ENCODE data around the gene PSMA5. TPM values are rescaled to one million over a fixed set of nuclear protein-coding genes. Genes with fewer than 3 reads are reported as not detected.

Gene PSMA5
- polyA plus RNA-seq, 1 donor from 2014 or later: 99.8 TPM

DNA sequence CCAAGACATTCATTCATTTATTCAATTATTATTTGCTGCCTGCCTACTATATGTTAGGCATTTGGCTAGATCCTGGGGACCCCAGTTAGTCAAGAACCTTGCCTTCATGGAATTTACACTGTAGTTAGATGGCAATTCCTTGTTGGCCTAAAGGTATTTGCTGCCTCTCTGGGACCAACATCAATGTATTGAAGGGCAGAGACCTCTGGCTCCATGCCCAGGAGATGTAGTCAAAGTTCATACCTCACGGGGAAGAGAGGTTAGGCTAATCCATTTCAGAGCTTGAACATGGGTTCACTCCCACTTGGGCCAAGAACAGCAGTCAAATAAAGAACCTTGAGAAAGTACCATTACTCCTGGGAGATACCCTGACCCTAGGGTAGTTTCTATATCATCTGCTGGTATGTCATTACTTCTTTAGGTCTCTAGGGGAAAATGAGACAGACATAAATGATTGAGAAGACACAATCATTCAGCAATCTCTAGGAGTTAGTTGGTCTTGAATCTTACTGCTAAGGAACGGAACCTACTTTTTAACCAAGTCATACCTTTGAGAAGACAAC is 60.5 kb downstream of the PSMA5 start:
- no peak overlapping the region for H3K4me2 ChIP-seq (ENCODE audit: low read length)
- no peaks in the 10 kb centered on the region for H3K79me2 ChIP-seq (replicated peaks; ENCODE audit: insufficient read depth, low read length)
- H3K9ac ChIP-seq (ENCODE audit: low read length): no peak overlapping the region
- TF ChIP-seq POLR2AphosphoS5 (IDR thresholded peaks at IDR 0.05) (no peak), SMC3 (conservative IDR thresholded peaks at IDR 0.05; ENCODE audit: poor library complexity) (no peak), MXI1 (conservative IDR thresholded peaks at IDR 0.05; ENCODE audit: poor library complexity, severe bottlenecking) (no peak), REST (IDR thresholded peaks at IDR 0.05; ENCODE audit: borderline replicate concordance) (no peak), EP300 (conservative IDR thresholded peaks at IDR 0.05; ENCODE audit: poor library complexity, severe bottlenecking) (no peak), TAF1 (IDR thresholded peaks at IDR 0.05; ENCODE audit: low read depth) (no peak), EZH2 (IDR thresholded peaks at IDR 0.05; ENCODE audit: borderline replicate concordance, insufficient read depth, low read length, poor library complexity, severe bottlenecking) (no peak)
- TF ChIP-seq, protein P1, sequence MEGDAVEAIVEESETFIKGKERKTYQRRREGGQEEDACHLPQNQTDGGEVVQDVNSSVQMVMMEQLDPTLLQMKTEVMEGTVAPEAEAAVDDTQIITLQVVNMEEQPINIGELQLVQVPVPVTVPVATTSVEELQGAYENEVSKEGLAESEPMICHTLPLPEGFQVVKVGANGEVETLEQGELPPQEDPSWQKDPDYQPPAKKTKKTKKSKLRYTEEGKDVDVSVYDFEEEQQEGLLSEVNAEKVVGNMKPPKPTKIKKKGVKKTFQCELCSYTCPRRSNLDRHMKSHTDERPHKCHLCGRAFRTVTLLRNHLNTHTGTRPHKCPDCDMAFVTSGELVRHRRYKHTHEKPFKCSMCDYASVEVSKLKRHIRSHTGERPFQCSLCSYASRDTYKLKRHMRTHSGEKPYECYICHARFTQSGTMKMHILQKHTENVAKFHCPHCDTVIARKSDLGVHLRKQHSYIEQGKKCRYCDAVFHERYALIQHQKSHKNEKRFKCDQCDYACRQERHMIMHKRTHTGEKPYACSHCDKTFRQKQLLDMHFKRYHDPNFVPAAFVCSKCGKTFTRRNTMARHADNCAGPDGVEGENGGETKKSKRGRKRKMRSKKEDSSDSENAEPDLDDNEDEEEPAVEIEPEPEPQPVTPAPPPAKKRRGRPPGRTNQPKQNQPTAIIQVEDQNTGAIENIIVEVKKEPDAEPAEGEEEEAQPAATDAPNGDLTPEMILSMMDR (IDR thresholded peaks at IDR 0.05; ENCODE audit: poor library complexity, severe bottlenecking): no peak
- H3K9me3 ChIP-seq (ENCODE audit: low read length): no peaks in the 10 kb centered on the region
- H4K20me1 ChIP-seq (ENCODE audit: insufficient read depth): no peaks in the 10 kb centered on the region
- H3F3A ChIP-seq (ENCODE audit: insufficient read depth, low read length, poor library complexity, severe bottlenecking): no peaks in the 10 kb centered on the region
- no peak overlapping the region for H3K27ac ChIP-seq (ENCODE audit: low read length)
- H3K9me2 ChIP-seq (ENCODE audit: insufficient read depth, low read length): no peaks in the 10 kb centered on the region
- no peak overlapping the region for H2AFZ ChIP-seq (ENCODE audit: low read depth, low read length)
- H3K27me3 ChIP-seq (ENCODE audit: insufficient read depth, low read depth, low read length): no peaks in the 10 kb centered on the region
- no peak overlapping the region for H3K4me3 ChIP-seq (ENCODE audit: low read length)
- peaks cover 8% of the 10 kb centered on the region for H3K36me3 ChIP-seq (ENCODE audit: insufficient read depth, low read length)

- H3K27ac ChIP-seq (ENCODE audit: low read length): no peak overlapping the region
- no peaks in the 10 kb centered on the region for H3F3A ChIP-seq (ENCODE audit: insufficient read depth, low read length, poor library complexity, severe bottlenecking)
- no peaks in the 10 kb centered on the region for H3K27me3 ChIP-seq (ENCODE audit: insufficient read depth, low read depth, low read length)
- no peak overlapping the region for H3K4me3 ChIP-seq (ENCODE audit: low read length)
- H2AFZ ChIP-seq (ENCODE audit: low read depth, low read length): no peak overlapping the region
- H3K79me2 ChIP-seq (replicated peaks; ENCODE audit: insufficient read depth, low read length): no peaks in the 10 kb centered on the region
- peaks cover 8% of the 10 kb centered on the region for H3K36me3 ChIP-seq (ENCODE audit: insufficient read depth, low read length)
- TF ChIP-seq TAF1 (IDR thresholded peaks at IDR 0.05; ENCODE audit: low read depth): no peak
- no peak for TF ChIP-seq MXI1 (conservative IDR thresholded peaks at IDR 0.05; ENCODE audit: poor library complexity, severe bottlenecking)
- no peak for TF ChIP-seq SMC3 (conservative IDR thresholded peaks at IDR 0.05; ENCODE audit: poor library complexity)
- no peak for TF ChIP-seq REST (IDR thresholded peaks at IDR 0.05; ENCODE audit: borderline replicate concordance)
- TF ChIP-seq EP300 (conservative IDR thresholded peaks at IDR 0.05; ENCODE audit: poor library complexity, severe bottlenecking): no peak
- TF ChIP-seq, protein P1 (IDR thresholded peaks at IDR 0.05; ENCODE audit: poor library complexity, severe bottlenecking): no peak
- TF ChIP-seq POLR2AphosphoS5 (IDR thresholded peaks at IDR 0.05): no peak
- no peak for TF ChIP-seq EZH2 (IDR thresholded peaks at IDR 0.05; ENCODE audit: borderline replicate concordance, insufficient read depth, low read length, poor library complexity, severe bottlenecking)
- no peak for TF ChIP-seq RAD21 (conservative IDR thresholded peaks at IDR 0.05)
- H4K20me1 ChIP-seq (ENCODE audit: insufficient read depth): no peaks in the 10 kb centered on the region
- no peak overlapping the region for H3K9ac ChIP-seq (ENCODE audit: low read length)
- H3K9me2 ChIP-seq (ENCODE audit: insufficient read depth, low read length): no peaks in the 10 kb centered on the region
- H3K9me3 ChIP-seq (ENCODE audit: low read length): no peaks in the 10 kb centered on the region
- H3K4me2 ChIP-seq (ENCODE audit: low read length): no peak overlapping the region
Observed at GRCh38 chr1:109361649-109362048, 64.6 kb downstream of the PSMA5 start.

Measured in neural cell (in vitro differentiated cells).